Gastrocnemius medialis (tissue), 4 donors: ENCODE measurements around the gene EIF3K. TPM values are rescaled to one million over a fixed set of nuclear protein-coding genes. Genes with fewer than 3 reads are reported as not detected.
A peak's percentile ranks its signal among the peaks of the same experiment; 100 is the strongest.

Experiments used
- ATAC-seq, 2 donors: fragments of 150-250 bp; one replicate each; pipeline ENCODE4 v1.9.1; 2016
- DNase-seq, 2 donors: peaks; one replicate each; pipeline ENCODE4 v3.0.0-alpha.2; 2019
- H3K27ac ChIP-seq, 4 donors: fragments of 200-600 bp; sonication (generic); 1 replicate in 1 of 4; 2 replicates in 3 of 4; pipeline ENCODE4 v1.5.1; 2016 to 2018; ENCODE audit warnings: mild to moderate bottlenecking in 2 of 4, moderate library complexity in 1 of 4
- H3K27me3 ChIP-seq, 3 donors: fragments of 200-600 bp; sonication (generic) in 2 of 3; 1 replicate in 1 of 3; 2 replicates in 2 of 3; pipeline versions ENCODE4 v1.5.1 to v1.6.0; 2016 to 2019; ENCODE audit warnings: mild to moderate bottlenecking in 1 of 3, moderate library complexity in 1 of 3
- H3K36me3 ChIP-seq, 2 donors: fragments of 200-600 bp; sonication (generic) in 1 of 2; one replicate each; pipeline ENCODE4 v1.5.1; 2017 to 2018
- H3K4me1 ChIP-seq, 2 donors: fragments of 200-600 bp; sonication (generic) in 1 of 2; one replicate each; pipeline ENCODE4 v1.5.1; 2016 to 2017; ENCODE audit warnings: mild to moderate bottlenecking in 2 of 2
- H3K4me3 ChIP-seq, 4 donors: fragments of 200-600 bp; sonication (generic) in 3 of 4; 1 replicate in 1 of 4; 2 replicates in 3 of 4; pipeline ENCODE4 v1.5.1; 2016 to 2019; ENCODE audit warnings: mild to moderate bottlenecking in 2 of 4
- H3K9me3 ChIP-seq, 3 donors: fragments of 200-600 bp; sonication (generic) in 2 of 3; 1 replicate in 1 of 3; 2 replicates in 2 of 3; pipeline ENCODE4 v1.5.1; 2016 to 2019
- POLR2A ChIP-seq, 2 donors: fragments of 450-650 bp; IDR thresholded peaks; one replicate each; pipeline ENCODE4 v1.6.1; 2017; ENCODE audit warnings: antibody characterized with exemption in 2 of 2, mild to moderate bottlenecking in 2 of 2, moderate library complexity in 2 of 2
- in situ Hi-C, 4 donors: fragments of 200-750 bp; cut with MboI; loops; one replicate each; pipeline versions ENCODE4 v1.15.0 to v1.8.0; 2017; ENCODE audit warnings: low sequenced_read_pairs in 4 of 4
- intact Hi-C: fragments of 100-400 bp; cut with DNase I; formaldehyde crosslinking; loops from one replicate; pipeline ENCODE4 v1.15.1; 2023; ENCODE audit warnings: low total_unique reads
- total RNA-seq, 4 donors: library from RNA; depleted of rRNA; stranded (reverse); fragments of >200 nt; gene quantifications; one replicate each; pipeline versions ENCODE4 v1.1.0 to v1.2.3, GENCODE V29; 2016
- TF ChIP-seq, protein P1 (sequence below), 5 experiments: fragments of 450-650 bp in 3 of 5; fragments of 200-600 bp in 2 of 5; sonication (generic) in 2 of 5; IDR thresholded peaks in 4 of 5; conservative IDR thresholded peaks in 1 of 5; 1 replicate in 4 of 5; 2 replicates in 1 of 5; pipeline ENCODE4 v1.5.1; 2016 to 2019; ENCODE audit warnings: antibody characterized with exemption in 5 of 5, mild to moderate bottlenecking in 3 of 5, moderate library complexity in 3 of 5

Gene EIF3K
- total RNA-seq, 4 donors from 2014 or later: 619 to 975 (median 681) TPM

DNA sequence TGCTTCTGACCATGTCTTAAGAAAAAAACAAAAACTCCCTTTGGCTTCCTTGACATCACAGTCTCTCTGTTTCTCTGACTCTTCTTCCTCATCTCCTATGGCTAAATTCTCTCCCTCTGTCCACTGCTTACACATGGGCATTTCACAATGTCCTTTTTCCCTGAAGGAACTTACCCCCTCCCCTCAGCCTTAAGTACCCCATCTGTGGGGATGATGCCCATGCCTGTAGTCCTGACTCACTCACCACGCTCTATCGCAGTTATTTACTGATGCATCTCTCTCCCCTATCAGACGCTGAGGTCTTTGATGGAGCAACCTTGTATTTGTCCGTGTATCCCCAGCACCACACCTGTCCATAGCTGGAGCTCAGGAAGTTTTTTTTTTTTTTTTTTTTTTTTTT lies 60.9 kb downstream of the EIF3K start:
- intact Hi-C loops (no loop called here), in situ Hi-C loops (no loop called here)
- H3K4me1 ChIP-seq: peaks cover 88 to 91% of the 10 kb centered on the region in 2 donors
- H3K27me3 ChIP-seq: no peaks in the 10 kb centered on the region
- H3K9me3 ChIP-seq: no peaks in the 10 kb centered on the region
- no peak overlapping the region for H3K4me3 ChIP-seq
- ATAC-seq (no peak), DNase-seq (no peak)
- peak overlapping the region; percentile 89 to 98 (median 96) for H3K27ac ChIP-seq
- H3K36me3 ChIP-seq: no peaks in the 10 kb centered on the region
- TF ChIP-seq, protein P1, sequence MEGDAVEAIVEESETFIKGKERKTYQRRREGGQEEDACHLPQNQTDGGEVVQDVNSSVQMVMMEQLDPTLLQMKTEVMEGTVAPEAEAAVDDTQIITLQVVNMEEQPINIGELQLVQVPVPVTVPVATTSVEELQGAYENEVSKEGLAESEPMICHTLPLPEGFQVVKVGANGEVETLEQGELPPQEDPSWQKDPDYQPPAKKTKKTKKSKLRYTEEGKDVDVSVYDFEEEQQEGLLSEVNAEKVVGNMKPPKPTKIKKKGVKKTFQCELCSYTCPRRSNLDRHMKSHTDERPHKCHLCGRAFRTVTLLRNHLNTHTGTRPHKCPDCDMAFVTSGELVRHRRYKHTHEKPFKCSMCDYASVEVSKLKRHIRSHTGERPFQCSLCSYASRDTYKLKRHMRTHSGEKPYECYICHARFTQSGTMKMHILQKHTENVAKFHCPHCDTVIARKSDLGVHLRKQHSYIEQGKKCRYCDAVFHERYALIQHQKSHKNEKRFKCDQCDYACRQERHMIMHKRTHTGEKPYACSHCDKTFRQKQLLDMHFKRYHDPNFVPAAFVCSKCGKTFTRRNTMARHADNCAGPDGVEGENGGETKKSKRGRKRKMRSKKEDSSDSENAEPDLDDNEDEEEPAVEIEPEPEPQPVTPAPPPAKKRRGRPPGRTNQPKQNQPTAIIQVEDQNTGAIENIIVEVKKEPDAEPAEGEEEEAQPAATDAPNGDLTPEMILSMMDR (IDR thresholded peaks at IDR 0.05 in 4 of 5, conservative IDR thresholded peaks at IDR 0.05 in 1 of 5): no peak
- no peak for TF ChIP-seq POLR2A (IDR thresholded peaks at IDR 0.05)

DNA sequence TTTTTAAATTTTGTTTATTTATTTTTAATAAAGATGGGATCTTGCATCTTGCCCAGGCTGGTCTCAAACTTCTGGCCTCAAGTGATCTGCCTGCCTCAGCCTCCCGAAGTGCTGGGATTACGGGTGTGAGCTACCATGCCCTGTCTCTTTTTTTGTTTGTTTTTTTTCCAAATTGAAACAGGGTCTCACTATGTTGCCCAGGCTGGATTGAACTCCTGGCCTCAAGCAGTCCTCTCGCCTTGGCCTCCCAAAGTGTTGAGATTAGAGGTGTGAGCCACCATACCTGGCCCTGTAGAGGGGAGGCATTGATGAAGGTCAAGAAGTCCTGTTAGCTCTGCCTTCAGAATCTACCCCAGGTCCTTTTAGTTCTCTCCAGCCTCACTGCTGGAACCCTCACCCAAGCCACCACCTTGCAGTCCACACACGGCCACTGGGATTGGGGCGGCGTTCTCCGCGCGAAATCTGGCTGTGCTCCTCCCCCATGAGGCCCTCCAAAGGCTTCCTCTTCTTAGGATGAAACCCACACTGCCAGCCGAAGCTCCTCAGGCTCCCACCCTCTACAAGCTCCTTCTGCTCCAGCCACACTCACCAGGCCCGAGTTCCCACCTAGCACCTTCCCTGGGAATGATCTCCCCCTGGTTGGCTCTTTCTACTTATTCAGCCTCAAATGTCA lies 63.3 kb downstream of the EIF3K start:
- H3K4me3 ChIP-seq: no peak overlapping the region
- in situ Hi-C loops: no loop called here
- H3K36me3 ChIP-seq: no peaks in the 10 kb centered on the region
- H3K4me1 ChIP-seq: peaks cover 86 to 90% of the 10 kb centered on the region in 2 donors
- no peaks in the 10 kb centered on the region for H3K9me3 ChIP-seq
- TF ChIP-seq POLR2A (IDR thresholded peaks at IDR 0.05): no peak
- TF ChIP-seq, protein P1 (IDR thresholded peaks at IDR 0.05 in 4 of 5, conservative IDR thresholded peaks at IDR 0.05 in 1 of 5): no peak
- no peak for ATAC-seq
- peak overlapping the region; percentile 89 to 98 (median 96) for H3K27ac ChIP-seq
- DNase-seq: no peak
- H3K27me3 ChIP-seq: no peaks in the 10 kb centered on the region
- intact Hi-C loops: no loop called here

DNA sequence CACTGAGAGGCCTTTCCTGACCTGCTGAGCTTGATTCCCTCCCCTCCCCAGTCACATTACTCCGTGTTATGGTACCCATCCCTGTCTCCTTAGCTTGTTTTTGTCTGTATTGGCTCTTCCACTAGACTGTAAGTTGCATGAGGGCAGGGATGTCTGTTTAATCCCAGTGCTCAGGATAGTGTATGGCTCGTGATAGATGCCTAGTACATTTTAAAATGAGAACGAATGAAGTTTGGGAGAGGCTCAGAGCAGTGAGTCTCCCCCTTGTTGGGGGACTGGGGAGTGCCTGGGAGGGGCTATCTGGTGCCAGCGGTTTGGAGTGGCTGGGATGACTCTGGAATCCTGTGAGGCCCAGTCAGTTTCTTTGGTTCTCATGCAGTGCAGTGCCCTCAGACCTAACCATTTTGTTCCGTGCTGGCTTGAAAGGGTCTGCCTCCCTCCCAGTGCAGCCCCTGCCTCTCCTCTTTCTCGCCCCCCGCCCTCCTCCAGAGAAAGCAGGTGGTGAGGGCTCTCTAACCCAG lies 63.9 kb downstream of the EIF3K start:
- in situ Hi-C loops: no loop called here
- no peak for ATAC-seq
- peaks cover 89% of the 10 kb centered on the region in 2 donors for H3K4me1 ChIP-seq

DNA sequence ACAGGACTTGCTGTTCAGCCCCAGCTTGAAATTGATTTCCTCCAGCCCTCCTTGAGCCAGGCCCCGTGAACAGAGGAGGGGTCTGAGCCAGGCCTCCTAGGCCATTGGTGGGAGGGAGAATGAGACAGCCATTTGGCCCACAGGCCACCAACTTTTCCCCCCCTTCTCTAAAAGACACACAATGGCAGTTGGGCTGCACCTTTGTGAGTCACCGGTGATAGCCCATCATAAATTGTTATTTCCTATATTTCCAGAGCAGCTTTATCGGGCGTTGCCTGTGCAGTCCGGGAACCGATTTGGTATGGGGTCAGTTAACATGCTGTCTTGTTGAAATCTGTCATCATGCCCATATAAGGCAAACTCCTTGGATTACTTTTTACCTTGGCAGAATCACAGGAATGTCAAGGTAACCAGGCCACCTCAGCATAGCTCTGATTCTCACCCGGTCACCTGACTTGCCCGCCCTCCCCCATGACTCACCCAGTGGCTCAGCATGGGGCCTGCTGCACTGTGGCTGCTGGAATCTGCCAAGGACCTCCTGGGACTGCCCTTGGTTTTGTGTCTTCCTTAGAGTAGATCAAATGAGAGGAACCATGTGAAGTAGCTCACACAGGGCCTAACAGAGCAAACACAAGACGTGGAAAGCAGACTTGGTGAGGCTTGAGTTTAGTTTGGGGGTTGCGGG lies 64.5 kb downstream of the EIF3K start:
- DNase-seq (peak; percentile 48 to 84), ATAC-seq (peak; percentile 38 to 45)
- Histone ChIP-seq H3K27me3 (no peaks in the 10 kb centered on the region), H3K9me3 (no peaks in the 10 kb centered on the region), H3K4me1 (peaks cover 89 to 94% of the 10 kb centered on the region in 2 donors), H3K4me3 (peak overlapping the region in 2 of 4 donors; percentile 24 to 27), H3K27ac (peak overlapping the region; percentile 89 to 98 (median 96)), H3K36me3 (no peaks in the 10 kb centered on the region)
- in situ Hi-C loops: no loop called here
- no peak for TF ChIP-seq POLR2A (IDR thresholded peaks at IDR 0.05)
- TF ChIP-seq, protein P1 (IDR thresholded peaks at IDR 0.05 in 4 of 5, conservative IDR thresholded peaks at IDR 0.05 in 1 of 5): no peak
- intact Hi-C loops: loop anchor here (1.0 to 2.0 kb wide), 2 partner anchors 25 to 32 kb away; no protein-coding TSS in a partner anchor

More for the DNA sequence above, 63.9 kb downstream of the EIF3K start:
- Histone ChIP-seq H3K27ac (peak overlapping the region; percentile 89 to 98 (median 96)), H3K27me3 (no peaks in the 10 kb centered on the region), H3K36me3 (no peaks in the 10 kb centered on the region), H3K4me3 (no peak overlapping the region), H3K9me3 (no peaks in the 10 kb centered on the region)
- intact Hi-C loops: loop anchor here (1.0 kb wide), 1 partner anchor 32 kb away; no protein-coding TSS in a partner anchor
- no peak for DNase-seq
- TF ChIP-seq POLR2A (IDR thresholded peaks at IDR 0.05): no peak
- TF ChIP-seq, protein P1 (IDR thresholded peaks at IDR 0.05 in 4 of 5, conservative IDR thresholded peaks at IDR 0.05 in 1 of 5): no peak
